Endometrium (tissue), 2 donors: Measurements from ENCODE around the gene PLA2G4A.
A peak's percentile ranks its signal among the peaks of the same experiment; 100 is the strongest.

Experiments used
- FAIRE-seq: peaks from 2 replicates; lab custom pipeline; 2012; peaks lifted over from hg19 to GRCh38; lab: Jason Lieb, UNC
- donor health status: control.
- donor health status: control.

The PLA2G4A gene

GRCh38 chr1:186978596-186979556 is 150.1 kb downstream of the PLA2G4A start:
- no peak for FAIRE-seq

GRCh38 chr1:186980400-186980799 is 151.7 kb downstream of the PLA2G4A start:
- FAIRE-seq, result no peak

- no peak for FAIRE-seq
These were observed 153.4 kb downstream of the PLA2G4A start for GRCh38 chr1:186982116-186982515.

GRCh38 chr1:186983327-186983726 is 154.6 kb downstream of the PLA2G4A start:
- no peak for FAIRE-seq

GRCh38 chr1:186984959-186985358 is 156.2 kb downstream of the PLA2G4A start:
- FAIRE-seq, result no peak

GRCh38 chr1:186985889-186986491 is 157.2 kb downstream of the PLA2G4A start:
- peak; percentile 86 for FAIRE-seq

GRCh38 chr1:186987065-186987464 is 158.3 kb downstream of the PLA2G4A start:
- FAIRE-seq, result no peak

GRCh38 chr1:186987769-186988168 is 159.0 kb downstream of the PLA2G4A start:
- FAIRE-seq, result no peak

GRCh38 chr1:186993996-186994395 is 165.2 kb downstream of the PLA2G4A start:
- FAIRE-seq, result no peak

GRCh38 chr1:186994897-186995296 is 166.1 kb downstream of the PLA2G4A start:
- FAIRE-seq, result no peak

GRCh38 chr1:186996816-186997215 is 168.1 kb downstream of the PLA2G4A start:
- no peak for FAIRE-seq

GRCh38 chr1:186997877-186998276 is 169.1 kb downstream of the PLA2G4A start:
- FAIRE-seq, result no peak

- no peak for FAIRE-seq
These were observed 170.8 kb downstream of the PLA2G4A start for GRCh38 chr1:186999506-186999905.

GRCh38 chr1:187001198-187001889 is 172.6 kb downstream of the PLA2G4A start:
- no peak for FAIRE-seq

GRCh38 chr1:187003353-187003752 is 174.6 kb downstream of the PLA2G4A start:
- no peak for FAIRE-seq

GRCh38 chr1:187006896-187007295 is 178.1 kb downstream of the PLA2G4A start:
- FAIRE-seq, result no peak

GRCh38 chr1:187009320-187009719 is 180.6 kb downstream of the PLA2G4A start:
- no peak for FAIRE-seq

GRCh38 chr1:187010571-187011309 is 182.0 kb downstream of the PLA2G4A start:
- no peak for FAIRE-seq

- no peak for FAIRE-seq
These were observed 184.9 kb downstream of the PLA2G4A start for GRCh38 chr1:187013582-187014200.

- no peak for FAIRE-seq
These were observed 189.5 kb downstream of the PLA2G4A start for GRCh38 chr1:187018291-187018690.

- no peak for FAIRE-seq
These were observed 198.5 kb downstream of the PLA2G4A start for GRCh38 chr1:187027253-187027652.
